HepG2 (cell line): ENCODE results near the gene ODAD2. TPM values are rescaled to one million over a fixed set of nuclear protein-coding genes. Genes with fewer than 3 reads are reported as not detected.

Experiments
- ATAC-seq: fragments of 200-7000 bp; cut with Tn5 transposase; 3 replicates; pipeline ENCODE4 v1.9.1; 2020; ENCODE audit warnings: mild to moderate bottlenecking, moderate library complexity
- BruUV-seq: library from RNA; stranded (reverse); fragments of 400-500 nt; replicated peaks from 2 replicates; lab custom pipeline; 2021; lab: Mats Ljungman, UMichigan
- CTCF ChIA-PET: fragments of 300-600 bp; formaldehyde crosslinking; extraction: SDS; loops from one replicate; lab custom pipeline; 2021; ENCODE audit warnings: low total read pairs, inconsistent platforms, low intra/inter-chr PET ratio; lab: Yijun Ruan, JAX
- POLR2A ChIA-PET: fragments of 350-600 bp; sonication (Branson Sonifier 250); formaldehyde crosslinking; loops from one replicate; lab custom pipeline; 2020; ENCODE audit warnings: antibody characterized with exemption, inconsistent platforms; lab: Yijun Ruan, JAX
- DNase-seq: peaks from one replicate; pipeline ENCODE4 v3.0.0-alpha.2; 2015; ENCODE audit warnings: low spot score
- FAIRE-seq: peaks from 3 replicates; lab custom pipeline; 2011; peaks lifted over from hg19 to GRCh38; lab: Jason Lieb, UNC
- H2AFZ ChIP-seq: one replicate; pipeline ENCODE4 v1.6.1; 2011; ENCODE audit warnings: low read length, inconsistent platforms
- H3K27ac ChIP-seq: fragments of 300-600 bp; 3 replicates; pipeline ENCODE4 v1.8.0; 2011; ENCODE audit warnings: mixed run types, mild to moderate bottlenecking, mixed read lengths, low read length, inconsistent platforms; ENCODE audit not compliant: insufficient read depth; ENCODE audit errors: extremely low read length
- H3K27me3 ChIP-seq, 2 experiments: fragments of 200-600 bp in 1 of 2; 2 replicates in 1 of 2; 3 replicates in 1 of 2; pipeline versions ENCODE4 v1.6.0 to v1.8.0; 2011; ENCODE audit warnings: low read length in 2 of 2, mild to moderate bottlenecking in 2 of 2, moderate library complexity in 2 of 2, inconsistent platforms in 1 of 2; ENCODE audit not compliant: insufficient read depth in 2 of 2, control insufficient read depth in 1 of 2
- H3K36me3 ChIP-seq, 2 experiments: fragments of 200-600 bp in 1 of 2; replicated peaks in 1 of 2; 2 replicates in 1 of 2; 3 replicates in 1 of 2; pipeline versions ENCODE4 v1.5.1 to v1.8.0; 2011; ENCODE audit warnings: low read length in 2 of 2, inconsistent platforms in 1 of 2; ENCODE audit not compliant: insufficient read depth in 2 of 2, control insufficient read depth in 1 of 2
- H3K4me1 ChIP-seq: 2 replicates; pipeline ENCODE4 v1.5.1; 2012; ENCODE audit warnings: low read length, inconsistent platforms; ENCODE audit not compliant: insufficient read depth
- H3K4me2 ChIP-seq: 2 replicates; pipeline ENCODE4 v1.6.0; 2011; ENCODE audit warnings: low read depth, low read length, inconsistent platforms
- H3K4me3 ChIP-seq, 3 experiments: fragments of 200-600 bp in 1 of 3; sonication (generic), shearing (Covaris generic) in 1 of 3; replicated peaks in 1 of 3; 2 replicates each; pipeline ENCODE4 v1.5.1; 2011 to 2016; ENCODE audit warnings: low read length in 3 of 3, inconsistent platforms in 2 of 3, low read depth in 2 of 3, mild to moderate bottlenecking in 2 of 3, control low read depth in 1 of 3, mixed read lengths in 1 of 3; ENCODE audit not compliant: insufficient read depth in 1 of 3
- H3K79me2 ChIP-seq: one replicate; pipeline ENCODE4 v1.6.1; 2011; ENCODE audit warnings: low read length, inconsistent platforms; ENCODE audit not compliant: insufficient read depth
- H3K9ac ChIP-seq: 2 replicates; pipeline ENCODE4 v1.6.0; 2011; ENCODE audit warnings: mild to moderate bottlenecking, low read depth, low read length, inconsistent platforms; ENCODE audit not compliant: insufficient read depth
- H3K9me3 ChIP-seq: 2 replicates; pipeline ENCODE4 v1.5.1; 2012; ENCODE audit warnings: mild to moderate bottlenecking, low read length
- H4K20me1 ChIP-seq: 2 replicates; pipeline ENCODE4 v1.6.0; 2011; ENCODE audit warnings: inconsistent platforms, mild to moderate bottlenecking, low read length, moderate library complexity; ENCODE audit not compliant: insufficient read depth
- DBP ChIP-seq: sonication (generic); formaldehyde crosslinking; IDR thresholded peaks from 2 replicates; pipeline ENCODE4 v1.4.0; 2020; ENCODE audit warnings: missing genetic modification reagents; ENCODE audit errors: not compliant biosample characterization
- FOSL1 ChIP-seq: sonication (generic); formaldehyde crosslinking; IDR thresholded peaks from 2 replicates; pipeline ENCODE4 v1.9.0; 2021; ENCODE audit warnings: missing genetic modification reagents, borderline replicate concordance
- HOXA3 ChIP-seq: sonication (generic); formaldehyde crosslinking; IDR thresholded peaks from 2 replicates; pipeline ENCODE4 v1.5.0; 2020; ENCODE audit warnings: missing genetic modification reagents
- NAIF1 ChIP-seq: sonication (generic); formaldehyde crosslinking; IDR thresholded peaks from 2 replicates; pipeline ENCODE4 v1.5.0; 2020; ENCODE audit warnings: mild to moderate bottlenecking, missing genetic modification reagents, borderline replicate concordance
- PCBP2 ChIP-seq: fragments of 200-400 bp; formaldehyde crosslinking; optimal IDR thresholded peaks from 2 replicates; pipeline ENCODE3; 2018; ENCODE audit warnings: low read length, low read depth; ENCODE audit not compliant: poor library complexity, severe bottlenecking
- RFX3 ChIP-seq: IDR thresholded peaks from 2 replicates; pipeline ENCODE4 v1.6.1; 2016; ENCODE audit warnings: missing biosample characterization, missing genetic modification reagents
- ZBTB10 ChIP-seq: sonication (generic); formaldehyde crosslinking; IDR thresholded peaks from 2 replicates; pipeline ENCODE4 v1.4.0; 2020; ENCODE audit warnings: missing genetic modification reagents, borderline replicate concordance
- ZNF136 ChIP-seq: sonication (generic); formaldehyde crosslinking; IDR thresholded peaks from 2 replicates; pipeline ENCODE4 v1.8.1; 2022; ENCODE audit warnings: low read depth, mild to moderate bottlenecking, moderate library complexity, missing genetic modification reagents
- ZNF547 ChIP-seq: sonication (generic); formaldehyde crosslinking; IDR thresholded peaks from 2 replicates; pipeline ENCODE4 v1.5.1; 2020; ENCODE audit warnings: mild to moderate bottlenecking, missing genetic modification reagents
- ZNF646 ChIP-seq: sonication (generic); formaldehyde crosslinking; IDR thresholded peaks from 2 replicates; pipeline ENCODE4 v1.9.0; 2021; ENCODE audit warnings: mild to moderate bottlenecking, missing genetic modification reagents
- WGBS: methylation state at CpG from one replicate; pipeline ENCODE4 v1.1.6; 2017; ENCODE audit warnings: low lambda C conversion rate; 5-methylcytosine and 5-hydroxymethylcytosine counted together
- in situ Hi-C: cut with HindIII; loops from 2 replicates; pipeline ENCODE4 v1.10.0; 2017; ENCODE audit warnings: low pct_unique_long_range_greater_than_20kb; ENCODE audit not compliant: extremely low pct_ligation_motif_present
- intact Hi-C: fragments of 100-400 bp; cut with micrococcal nuclease; formaldehyde crosslinking; loops from one replicate; pipeline ENCODE4 v1.10.0; 2022; ENCODE audit not compliant: unreplicated experiment
- polyA plus RNA-seq, 8 experiments: library from polyadenylated mRNA; depleted of rRNA in 3 of 8; stranded (reverse) in 7 of 8; unstranded in 1 of 8; fragments of >200 nt; fragmentation: Illumina TruSeq in 4 of 8; extraction: Trizol in 4 of 8; gene quantifications; 2 replicates each; pipeline versions ENCODE4 v1.2.1 to v1.2.3, GENCODE V29; 2011 to 2016; ENCODE audit warnings: low read depth in 4 of 8, missing spikeins in 1 of 8, mixed read lengths in 1 of 8; ENCODE audit not compliant: insufficient read depth in 1 of 8
- total RNA-seq, 5 experiments: library from RNA; depleted of rRNA; stranded (reverse); fragments of >200 nt; fragmentation: Illumina TruSeq; extraction: Trizol; gene quantifications; 2 replicates each; pipeline ENCODE4 v1.2.3, GENCODE V29; 2016; ENCODE audit warnings: low read depth in 1 of 5

Gene ODAD2
- total and polyA plus RNA-seq, 2 of the 13 experiments (the other 11 are each of a cell fraction or from before 2014, with no cell fraction given): not detected

- no peaks in the 10 kb centered on the region for H3K4me1 ChIP-seq
- FAIRE-seq: no peak
- H3K9me3 ChIP-seq: no peaks in the 10 kb centered on the region
- H3K36me3 ChIP-seq: no peaks in the 10 kb centered on the region
- TF ChIP-seq ZBTB10 (CRISPR knock-in tag): no peak
- no peak for TF ChIP-seq ZNF646
- TF ChIP-seq DBP (CRISPR knock-in tag): no peak
- TF ChIP-seq NAIF1 (CRISPR knock-in tag): no peak
- no peak for TF ChIP-seq ZNF136 (CRISPR knock-in tag)
- no peak for TF ChIP-seq FOSL1
- TF ChIP-seq PCBP2: no peak
- no peak for TF ChIP-seq HOXA3
- TF ChIP-seq ZNF547 (CRISPR knock-in tag): no peak
- no peak for TF ChIP-seq RFX3 (CRISPR knock-in tag)
- TF ChIP-seq, all 625 proteins: peak for 0
- BruUV-seq: no TSS peak
- intact Hi-C loops: no loop called here
- no peak for ATAC-seq
- Histone ChIP-seq H2AFZ (no peak overlapping the region), H3K9ac (no peak overlapping the region), H3K27me3 (no peaks in the 10 kb centered on the region; a peak in 1 of 5 replicates), H3K4me2 (no peak overlapping the region), H3K79me2 (no peaks in the 10 kb centered on the region), H3K4me3 (no peak overlapping the region), H4K20me1 (no peaks in the 10 kb centered on the region), H3K27ac (no peak overlapping the region)
- DNase-seq: no peak
- in situ Hi-C loops: no loop called here
- 83% methylated on average over 3 of the region's 3 CpGs for WGBS
- ChIA-PET POLR2A (no interaction called here), CTCF (no interaction called here)
Observed at GRCh38 chr10:27820637-27821036, 178.2 kb downstream of the ODAD2 start.
